Measurements from ENCODE around the gene IL1RAP. TPM values are rescaled to one million over a fixed set of nuclear protein-coding genes. Genes with fewer than 3 reads are reported as not detected.

Gene IL1RAP
- total RNA-seq, 2 experiments from 2014 or later = 11.0 to 13.7 TPM

GRCh38 chr3:190533511-190534281 lies 19.8 kb downstream of the IL1RAP start:
- no peak for DNase-seq
- H3K4me1 Mint-ChIP-seq (ENCODE audit: low read depth) = peaks cover 20% of the 10 kb centered on the region
- H3K27me3 Mint-ChIP-seq (ENCODE audit: low read depth) = peaks cover under 1% of the 10 kb centered on the region
- CTCF ChIA-PET = interaction anchor here (0.6 to 1.9 kb wide), 3 partner anchors 19 to 199 kb away, joined by 3 to 6 read pairs (median 3); no protein-coding TSS in a partner anchor
- H3K9me3 Mint-ChIP-seq = no peaks in the 10 kb centered on the region
- intact Hi-C loops (cut with micrococcal nuclease) = no loop called here
- H3K36me3 Mint-ChIP-seq (ENCODE audit: low read depth) = peaks cover 8% of the 10 kb centered on the region
- no peak overlapping the region for H3K4me3 Mint-ChIP-seq
- H3K27ac Mint-ChIP-seq = no peak overlapping the region

GRCh38 chr3:190534386-190534785 lies 20.5 kb downstream of the IL1RAP start:
- H3K36me3 Mint-ChIP-seq (ENCODE audit: low read depth) = peaks cover 4% of the 10 kb centered on the region
- no peaks in the 10 kb centered on the region for H3K9me3 Mint-ChIP-seq
- peaks cover 1% of the 10 kb centered on the region for H3K27me3 Mint-ChIP-seq (ENCODE audit: low read depth)
- no peak overlapping the region for H3K27ac Mint-ChIP-seq
- intact Hi-C loops (cut with micrococcal nuclease) = no loop called here
- H3K4me1 Mint-ChIP-seq (ENCODE audit: low read depth) = peaks cover 20% of the 10 kb centered on the region
- H3K4me3 Mint-ChIP-seq = no peak overlapping the region
- DNase-seq = no peak
- CTCF ChIA-PET = interaction anchor here (1.0 to 1.9 kb wide), 2 partner anchors 20 to 31 kb away, joined by 3 to 6 read pairs; no protein-coding TSS in a partner anchor

- no peak overlapping the region for H3K4me3 Mint-ChIP-seq
- peaks cover 4% of the 10 kb centered on the region for H3K36me3 Mint-ChIP-seq (ENCODE audit: low read depth)
- no peak overlapping the region for H3K27ac Mint-ChIP-seq
- CTCF ChIA-PET = interaction anchor here (1.9 kb wide), 1 partner anchor 20 kb away, joined by 6 read pairs; no protein-coding TSS in a partner anchor
- H3K9me3 Mint-ChIP-seq = no peaks in the 10 kb centered on the region
- H3K4me1 Mint-ChIP-seq (ENCODE audit: low read depth) = peaks cover 20% of the 10 kb centered on the region
- intact Hi-C loops (cut with micrococcal nuclease) = no loop called here
- DNase-seq = no peak
- H3K27me3 Mint-ChIP-seq (ENCODE audit: low read depth) = peaks cover 1% of the 10 kb centered on the region
Measured at GRCh38 chr3:190534986-190535385, 21.1 kb downstream of the IL1RAP start.

GRCh38 chr3:190537146-190537545 lies 23.3 kb downstream of the IL1RAP start:
- CTCF ChIA-PET = interaction anchor here (0.6 kb wide), 1 partner anchor 577 kb away, joined by 3 read pairs; no protein-coding TSS in a partner anchor
- intact Hi-C loops (cut with micrococcal nuclease) = no loop called here
- Mint-ChIP-seq H3K4me1 (ENCODE audit: low read depth) (peaks cover 20% of the 10 kb centered on the region), H3K9me3 (no peaks in the 10 kb centered on the region), H3K27ac (no peak overlapping the region), H3K4me3 (no peak overlapping the region), H3K36me3 (ENCODE audit: low read depth) (peaks cover 4% of the 10 kb centered on the region), H3K27me3 (ENCODE audit: low read depth) (peaks cover 1% of the 10 kb centered on the region)
- DNase-seq = no peak

- no peak overlapping the region for H3K27ac Mint-ChIP-seq
- peaks cover 20% of the 10 kb centered on the region for H3K4me1 Mint-ChIP-seq (ENCODE audit: low read depth)
- H3K9me3 Mint-ChIP-seq = no peaks in the 10 kb centered on the region
- DNase-seq = no peak
- peaks cover 4% of the 10 kb centered on the region for H3K36me3 Mint-ChIP-seq (ENCODE audit: low read depth)
- CTCF ChIA-PET = no interaction called here
- intact Hi-C loops (cut with micrococcal nuclease) = no loop called here
- peaks cover 1% of the 10 kb centered on the region for H3K27me3 Mint-ChIP-seq (ENCODE audit: low read depth)
- no peak overlapping the region for H3K4me3 Mint-ChIP-seq
Measured at GRCh38 chr3:190538288-190538687, 24.4 kb downstream of the IL1RAP start.

GRCh38 chr3:190539526-190539925 lies 25.6 kb downstream of the IL1RAP start:
- Mint-ChIP-seq H3K9me3 (no peaks in the 10 kb centered on the region), H3K36me3 (ENCODE audit: low read depth) (peaks cover 3% of the 10 kb centered on the region), H3K27ac (no peak overlapping the region), H3K4me1 (ENCODE audit: low read depth) (peaks cover 18% of the 10 kb centered on the region), H3K4me3 (no peak overlapping the region), H3K27me3 (ENCODE audit: low read depth) (peaks cover 1% of the 10 kb centered on the region)
- no peak for DNase-seq
- CTCF ChIA-PET = no interaction called here
- intact Hi-C loops (cut with micrococcal nuclease) = no loop called here

- Mint-ChIP-seq H3K27ac (no peak overlapping the region), H3K9me3 (no peaks in the 10 kb centered on the region), H3K27me3 (ENCODE audit: low read depth) (peaks cover 1% of the 10 kb centered on the region), H3K36me3 (ENCODE audit: low read depth) (peaks cover 1% of the 10 kb centered on the region), H3K4me1 (ENCODE audit: low read depth) (peaks cover 15% of the 10 kb centered on the region), H3K4me3 (no peak overlapping the region)
- intact Hi-C loops (cut with micrococcal nuclease) = no loop called here
- no peak for DNase-seq
- CTCF ChIA-PET = no interaction called here
Measured at GRCh38 chr3:190541008-190541407, 27.1 kb downstream of the IL1RAP start.

GRCh38 chr3:190541560-190541959 lies 27.7 kb downstream of the IL1RAP start:
- Mint-ChIP-seq H3K4me1 (ENCODE audit: low read depth) (peaks cover 15% of the 10 kb centered on the region), H3K36me3 (ENCODE audit: low read depth) (peaks cover 1% of the 10 kb centered on the region), H3K4me3 (no peak overlapping the region), H3K9me3 (no peaks in the 10 kb centered on the region), H3K27ac (no peak overlapping the region), H3K27me3 (ENCODE audit: low read depth) (peaks cover 1% of the 10 kb centered on the region)
- intact Hi-C loops (cut with micrococcal nuclease) = no loop called here
- CTCF ChIA-PET = no interaction called here
- DNase-seq = no peak

- Mint-ChIP-seq H3K27me3 (ENCODE audit: low read depth) (peaks cover 1% of the 10 kb centered on the region), H3K27ac (no peak overlapping the region), H3K4me1 (ENCODE audit: low read depth) (peaks cover 11% of the 10 kb centered on the region), H3K9me3 (no peaks in the 10 kb centered on the region), H3K4me3 (no peak overlapping the region), H3K36me3 (ENCODE audit: low read depth) (peaks cover 1% of the 10 kb centered on the region)
- CTCF ChIA-PET = no interaction called here
- no peak for DNase-seq
- intact Hi-C loops (cut with micrococcal nuclease) = no loop called here
Measured at GRCh38 chr3:190542846-190543245, 29.0 kb downstream of the IL1RAP start.

- Mint-ChIP-seq H3K36me3 (ENCODE audit: low read depth) (peaks cover 1% of the 10 kb centered on the region), H3K27ac (no peak overlapping the region), H3K27me3 (ENCODE audit: low read depth) (peaks cover 1% of the 10 kb centered on the region), H3K4me1 (ENCODE audit: low read depth) (peaks cover 3% of the 10 kb centered on the region), H3K4me3 (no peak overlapping the region), H3K9me3 (no peaks in the 10 kb centered on the region)
- intact Hi-C loops (cut with micrococcal nuclease) = no loop called here
- CTCF ChIA-PET = no interaction called here
- no peak for DNase-seq
Measured at GRCh38 chr3:190543671-190544070, 29.8 kb downstream of the IL1RAP start.

GRCh38 chr3:190545191-190545590 lies 31.3 kb downstream of the IL1RAP start:
- intact Hi-C loops (cut with micrococcal nuclease) = no loop called here
- H3K36me3 Mint-ChIP-seq (ENCODE audit: low read depth) = no peaks in the 10 kb centered on the region
- no peak overlapping the region for H3K27ac Mint-ChIP-seq
- DNase-seq = no peak
- no peak overlapping the region for H3K4me3 Mint-ChIP-seq
- no peaks in the 10 kb centered on the region for H3K27me3 Mint-ChIP-seq (ENCODE audit: low read depth)
- no peaks in the 10 kb centered on the region for H3K9me3 Mint-ChIP-seq
- CTCF ChIA-PET = no interaction called here
- no peaks in the 10 kb centered on the region for H3K4me1 Mint-ChIP-seq (ENCODE audit: low read depth)

- CTCF ChIA-PET = no interaction called here
- Mint-ChIP-seq H3K4me3 (no peak overlapping the region), H3K27ac (no peak overlapping the region), H3K27me3 (ENCODE audit: low read depth) (no peaks in the 10 kb centered on the region), H3K36me3 (ENCODE audit: low read depth) (peaks cover 6% of the 10 kb centered on the region), H3K9me3 (peaks cover 5% of the 10 kb centered on the region), H3K4me1 (ENCODE audit: low read depth) (no peaks in the 10 kb centered on the region)
- intact Hi-C loops (cut with micrococcal nuclease) = no loop called here
- no peak for DNase-seq
Measured at GRCh38 chr3:190546881-190547510, 33.1 kb downstream of the IL1RAP start.

Data from activated naive CD4-positive, alpha-beta T cell treated with anti-CD3 and anti-CD28 coated beads for 36 hours (primary cell).